K562 (cell line): ENCODE measurements around the gene NOS2.
"Not testable (repeated sequence)": the region's sequence is repeated elsewhere in the genome, so short reads cannot be mapped to it uniquely, and the experiment has no call there.

ENCODE experiments used
- FOXA1 ChIP-seq: fragments of 450-650 bp; IDR thresholded peaks from 2 replicates; pipeline ENCODE4 v1.6.1; 2016; ENCODE audit warnings: mild to moderate bottlenecking, borderline replicate concordance
- JUN ChIP-seq, 2 experiments: sonication (generic) in 1 of 2; formaldehyde crosslinking in 1 of 2; IDR thresholded peaks; 2 replicates each; pipeline versions ENCODE4 v1.6.1 to v1.8.0; 2012 to 2022; ENCODE audit warnings: borderline replicate concordance in 2 of 2, mild to moderate bottlenecking in 2 of 2, improper control_type of control experiment in 1 of 2, low read depth in 1 of 2, low read length in 1 of 2, missing genetic modification reagents in 1 of 2
- PCBP1 ChIP-seq: fragments of 200-400 bp; formaldehyde crosslinking; IDR thresholded peaks from 2 replicates; pipeline ENCODE4 v1.6.1; 2018; ENCODE audit warnings: mild to moderate bottlenecking, low read depth, low read length; ENCODE audit not compliant: poor library complexity, severe bottlenecking
- POLR2AphosphoS2 ChIP-seq: IDR thresholded peaks from 2 replicates; pipeline ENCODE4 v1.6.1; 2012; ENCODE audit warnings: low read length, improper control_type of control experiment
- POLR2AphosphoS5 ChIP-seq: IDR thresholded peaks from 2 replicates; pipeline ENCODE4 v1.6.1; 2011; ENCODE audit warnings: mild to moderate bottlenecking, low read depth, low read length, moderate library complexity; ENCODE audit not compliant: control insufficient read depth, insufficient read depth
- PTTG1 ChIP-seq: fragments of 450-650 bp; IDR thresholded peaks from 2 replicates; pipeline ENCODE4 v1.6.1; 2016; ENCODE audit warnings: low read depth, mild to moderate bottlenecking, missing genetic modification characterization, missing compliant biosample characterization
- YBX1 ChIP-seq: fragments of 450-650 bp; IDR thresholded peaks from 2 replicates; pipeline ENCODE4 v1.7.1; 2016; ENCODE audit warnings: mild to moderate bottlenecking
- ZBED1 ChIP-seq: IDR thresholded peaks from 2 replicates; pipeline ENCODE4 v1.6.1; 2014
- ZBTB2 ChIP-seq: fragments of 450-650 bp; IDR thresholded peaks from 2 replicates; pipeline ENCODE4 v1.6.1; 2016; ENCODE audit warnings: antibody characterized with exemption
- ZNF274 ChIP-seq: IDR thresholded peaks from 2 replicates; pipeline ENCODE4 v1.6.1; 2011; ENCODE audit warnings: low read depth, mild to moderate bottlenecking, low read length, moderate library complexity, borderline replicate concordance
- TF ChIP-seq, protein P1 (sequence below), 3 experiments: IDR thresholded peaks in 2 of 3; conservative IDR thresholded peaks in 1 of 3; 2 replicates each; pipeline ENCODE4 v1.5.1; 2011 to 2012; ENCODE audit warnings: low read length in 3 of 3, mild to moderate bottlenecking in 3 of 3, control low read depth in 2 of 3, improper control_type of control experiment in 1 of 3, inconsistent platforms in 1 of 3, low read depth in 1 of 3, mixed read lengths in 1 of 3, moderate library complexity in 1 of 3; ENCODE audit not compliant: insufficient read depth in 2 of 3
- TF ChIP-seq, protein P2 (sequence below), 2 experiments: fragments of 150-350 bp in 1 of 2; IDR thresholded peaks; 2 replicates each; pipeline ENCODE4 v1.6.1; 2012 to 2016; ENCODE audit warnings: low read depth in 2 of 2, low read length in 2 of 2, mild to moderate bottlenecking in 1 of 2, moderate library complexity in 1 of 2

DNA sequence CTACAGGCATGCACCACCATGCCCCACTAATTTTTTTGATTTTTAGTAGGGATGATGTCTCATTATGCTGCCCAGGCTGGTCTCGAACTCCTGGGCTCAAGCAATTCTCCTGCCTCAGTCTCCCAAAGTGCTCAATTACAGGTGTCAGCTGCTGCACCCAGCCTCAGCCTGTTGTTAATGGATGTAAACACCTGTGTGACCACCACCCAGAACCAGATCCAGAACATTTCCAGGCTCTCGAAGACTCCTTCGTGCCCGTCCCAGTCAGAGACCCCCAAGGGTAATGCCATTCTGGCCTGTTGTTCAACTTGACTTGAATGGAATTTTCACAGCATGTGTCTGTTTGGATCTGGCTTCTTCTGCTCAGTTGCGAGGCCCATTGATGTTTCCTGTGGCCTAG is 59.8 kb downstream of the NOS2 start:
- TF ChIP-seq POLR2AphosphoS5; ZBED1; JUN (IDR thresholded peaks at IDR 0.05; ENCODE audit: borderline replicate concordance, low read depth, low read length); JUN (CRISPR knock-in tag; IDR thresholded peaks at IDR 0.05; ENCODE audit: borderline replicate concordance); ZNF274; PCBP1; POLR2AphosphoS2; FOXA1; ZBTB2; YBX1; PTTG1 (tag): not testable (repeated sequence)
- TF ChIP-seq, protein P1, sequence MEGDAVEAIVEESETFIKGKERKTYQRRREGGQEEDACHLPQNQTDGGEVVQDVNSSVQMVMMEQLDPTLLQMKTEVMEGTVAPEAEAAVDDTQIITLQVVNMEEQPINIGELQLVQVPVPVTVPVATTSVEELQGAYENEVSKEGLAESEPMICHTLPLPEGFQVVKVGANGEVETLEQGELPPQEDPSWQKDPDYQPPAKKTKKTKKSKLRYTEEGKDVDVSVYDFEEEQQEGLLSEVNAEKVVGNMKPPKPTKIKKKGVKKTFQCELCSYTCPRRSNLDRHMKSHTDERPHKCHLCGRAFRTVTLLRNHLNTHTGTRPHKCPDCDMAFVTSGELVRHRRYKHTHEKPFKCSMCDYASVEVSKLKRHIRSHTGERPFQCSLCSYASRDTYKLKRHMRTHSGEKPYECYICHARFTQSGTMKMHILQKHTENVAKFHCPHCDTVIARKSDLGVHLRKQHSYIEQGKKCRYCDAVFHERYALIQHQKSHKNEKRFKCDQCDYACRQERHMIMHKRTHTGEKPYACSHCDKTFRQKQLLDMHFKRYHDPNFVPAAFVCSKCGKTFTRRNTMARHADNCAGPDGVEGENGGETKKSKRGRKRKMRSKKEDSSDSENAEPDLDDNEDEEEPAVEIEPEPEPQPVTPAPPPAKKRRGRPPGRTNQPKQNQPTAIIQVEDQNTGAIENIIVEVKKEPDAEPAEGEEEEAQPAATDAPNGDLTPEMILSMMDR (IDR thresholded peaks at IDR 0.05 in 2 of 3, conservative IDR thresholded peaks at IDR 0.05 in 1 of 3; ENCODE audit: insufficient read depth in 2 of 3, low read depth in 1 of 3, low read length in 3 of 3) = not testable (repeated sequence)
- TF ChIP-seq, protein P2, sequence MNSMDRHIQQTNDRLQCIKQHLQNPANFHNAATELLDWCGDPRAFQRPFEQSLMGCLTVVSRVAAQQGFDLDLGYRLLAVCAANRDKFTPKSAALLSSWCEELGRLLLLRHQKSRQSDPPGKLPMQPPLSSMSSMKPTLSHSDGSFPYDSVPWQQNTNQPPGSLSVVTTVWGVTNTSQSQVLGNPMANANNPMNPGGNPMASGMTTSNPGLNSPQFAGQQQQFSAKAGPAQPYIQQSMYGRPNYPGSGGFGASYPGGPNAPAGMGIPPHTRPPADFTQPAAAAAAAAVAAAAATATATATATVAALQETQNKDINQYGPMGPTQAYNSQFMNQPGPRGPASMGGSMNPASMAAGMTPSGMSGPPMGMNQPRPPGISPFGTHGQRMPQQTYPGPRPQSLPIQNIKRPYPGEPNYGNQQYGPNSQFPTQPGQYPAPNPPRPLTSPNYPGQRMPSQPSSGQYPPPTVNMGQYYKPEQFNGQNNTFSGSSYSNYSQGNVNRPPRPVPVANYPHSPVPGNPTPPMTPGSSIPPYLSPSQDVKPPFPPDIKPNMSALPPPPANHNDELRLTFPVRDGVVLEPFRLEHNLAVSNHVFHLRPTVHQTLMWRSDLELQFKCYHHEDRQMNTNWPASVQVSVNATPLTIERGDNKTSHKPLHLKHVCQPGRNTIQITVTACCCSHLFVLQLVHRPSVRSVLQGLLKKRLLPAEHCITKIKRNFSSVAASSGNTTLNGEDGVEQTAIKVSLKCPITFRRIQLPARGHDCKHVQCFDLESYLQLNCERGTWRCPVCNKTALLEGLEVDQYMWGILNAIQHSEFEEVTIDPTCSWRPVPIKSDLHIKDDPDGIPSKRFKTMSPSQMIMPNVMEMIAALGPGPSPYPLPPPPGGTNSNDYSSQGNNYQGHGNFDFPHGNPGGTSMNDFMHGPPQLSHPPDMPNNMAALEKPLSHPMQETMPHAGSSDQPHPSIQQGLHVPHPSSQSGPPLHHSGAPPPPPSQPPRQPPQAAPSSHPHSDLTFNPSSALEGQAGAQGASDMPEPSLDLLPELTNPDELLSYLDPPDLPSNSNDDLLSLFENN (IDR thresholded peaks at IDR 0.05; ENCODE audit: low read depth in 2 of 2, low read length in 2 of 2) = not testable (repeated sequence)
